ENCODE measurements around the gene DHCR24.

DNA sequence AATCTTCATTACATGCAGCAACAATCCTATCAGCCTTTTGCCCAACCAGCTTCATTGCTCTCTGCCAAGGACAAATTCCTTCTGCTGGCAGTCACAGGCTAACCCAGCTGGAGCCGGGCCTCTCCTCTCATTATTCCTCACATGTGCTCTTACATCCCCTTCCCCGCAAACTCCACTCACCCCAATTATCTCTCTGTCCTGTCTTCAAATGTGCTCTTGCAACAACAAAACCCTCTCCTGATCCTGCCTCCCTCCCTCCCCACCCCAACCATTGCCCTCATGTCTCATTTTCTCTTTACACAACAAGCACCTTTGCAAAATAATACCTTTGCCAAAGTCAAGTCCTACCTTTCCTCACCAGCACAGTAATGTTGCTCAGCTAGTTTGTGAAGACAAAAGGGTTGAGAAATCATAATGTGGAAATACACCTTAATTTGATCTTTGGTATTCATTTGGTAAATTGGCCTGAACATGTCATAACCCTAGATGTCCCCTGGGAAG lies 36.0 kb upstream of the DHCR24 start:
- TF ChIP-seq NFIC (IDR thresholded peaks at IDR 0.05): no peak
- TF ChIP-seq YY1 (IDR thresholded peaks at IDR 0.05; ENCODE audit: low read depth): no peak
- TF ChIP-seq EP300 (IDR thresholded peaks at IDR 0.05; ENCODE audit: borderline replicate concordance): no peak
- no peak for TF ChIP-seq RAD21 (IDR thresholded peaks at IDR 0.05; ENCODE audit: low read depth)
- 0 out of 2 replicates have a peak, but pooled peaks have one; percentile 1 for TF ChIP-seq CEBPB (IDR thresholded peaks at IDR 0.05)
- TF ChIP-seq, protein P1, sequence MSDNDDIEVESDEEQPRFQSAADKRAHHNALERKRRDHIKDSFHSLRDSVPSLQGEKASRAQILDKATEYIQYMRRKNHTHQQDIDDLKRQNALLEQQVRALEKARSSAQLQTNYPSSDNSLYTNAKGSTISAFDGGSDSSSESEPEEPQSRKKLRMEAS (IDR thresholded peaks at IDR 0.05): no peak
- no peak for TF ChIP-seq TAF1 (IDR thresholded peaks at IDR 0.05; ENCODE audit: low read depth)
- TF ChIP-seq, protein P2, sequence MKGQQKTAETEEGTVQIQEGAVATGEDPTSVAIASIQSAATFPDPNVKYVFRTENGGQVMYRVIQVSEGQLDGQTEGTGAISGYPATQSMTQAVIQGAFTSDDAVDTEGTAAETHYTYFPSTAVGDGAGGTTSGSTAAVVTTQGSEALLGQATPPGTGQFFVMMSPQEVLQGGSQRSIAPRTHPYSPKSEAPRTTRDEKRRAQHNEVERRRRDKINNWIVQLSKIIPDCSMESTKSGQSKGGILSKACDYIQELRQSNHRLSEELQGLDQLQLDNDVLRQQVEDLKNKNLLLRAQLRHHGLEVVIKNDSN (IDR thresholded peaks at IDR 0.05): no peak
- TF ChIP-seq FOXM1 (IDR thresholded peaks at IDR 0.05; ENCODE audit: borderline replicate concordance, low read depth): no peak
- TF ChIP-seq REST (IDR thresholded peaks at IDR 0.05; ENCODE audit: low read depth): no peak
- TF ChIP-seq TEAD4 (IDR thresholded peaks at IDR 0.05): no peak
- no peak for TF ChIP-seq EGR1 (IDR thresholded peaks at IDR 0.05)
- TF ChIP-seq CREB1 (IDR thresholded peaks at IDR 0.05; ENCODE audit: low read depth): no peak
- TF ChIP-seq TCF12 (IDR thresholded peaks at IDR 0.05; ENCODE audit: low read depth): no peak

All from Ishikawa (cell line).